GM23248 (cell line): ENCODE measurements around the gene ZNF112. TPM values are rescaled to one million over a fixed set of nuclear protein-coding genes. Genes with fewer than 3 reads are reported as not detected.
"Not testable (repeated sequence)": the region's sequence is repeated elsewhere in the genome, so short reads cannot be mapped to it uniquely, and the experiment has no call there.

ENCODE experiments used
- DNase-seq: peaks from one replicate; pipeline ENCODE4 v3.0.0-alpha.2; 2015
- H2AFZ ChIP-seq: fragments of 200-600 bp; sonication (generic); 2 replicates; pipeline ENCODE4 v1.6.1; 2016; ENCODE audit warnings: antibody characterized with exemption
- H3F3A ChIP-seq: fragments of 200-600 bp; sonication (generic); 2 replicates; pipeline ENCODE4 v1.6.1; 2016; ENCODE audit warnings: mild to moderate bottlenecking, antibody characterized with exemption, mixed run types; ENCODE audit not compliant: insufficient read depth
- H3K27ac ChIP-seq: fragments of 200-600 bp; sonication (generic); 2 replicates; pipeline ENCODE4 v1.5.1; 2016; ENCODE audit warnings: mild to moderate bottlenecking
- H3K27me3 ChIP-seq: fragments of 200-600 bp; sonication (generic); replicated peaks from 2 replicates; pipeline ENCODE4 v1.6.1; 2016; ENCODE audit warnings: mild to moderate bottlenecking; ENCODE audit not compliant: insufficient read depth
- H3K36me3 ChIP-seq: fragments of 200-600 bp; sonication (generic); 2 replicates; pipeline ENCODE4 v1.6.1; 2016; ENCODE audit warnings: low read depth, mild to moderate bottlenecking
- H3K4me1 ChIP-seq: fragments of 200-600 bp; sonication (generic); 2 replicates; pipeline ENCODE4 v1.6.1; 2016; ENCODE audit warnings: mild to moderate bottlenecking; ENCODE audit not compliant: insufficient read depth
- H3K4me2 ChIP-seq: fragments of 200-600 bp; sonication (generic); one replicate; pipeline ENCODE4 v1.6.1; 2016; ENCODE audit warnings: mild to moderate bottlenecking; ENCODE audit not compliant: unreplicated experiment
- H3K4me3 ChIP-seq: fragments of 200-600 bp; sonication (generic); 2 replicates; pipeline ENCODE4 v1.5.1; 2016; ENCODE audit warnings: mild to moderate bottlenecking
- H3K79me2 ChIP-seq: fragments of 200-600 bp; sonication (generic); 2 replicates; pipeline ENCODE4 v1.6.1; 2016; ENCODE audit warnings: mild to moderate bottlenecking; ENCODE audit not compliant: insufficient read depth
- H3K9ac ChIP-seq: fragments of 200-600 bp; sonication (generic); 2 replicates; pipeline ENCODE4 v1.6.1; 2016; ENCODE audit warnings: mild to moderate bottlenecking
- H3K9me2 ChIP-seq: fragments of 200-600 bp; sonication (generic); 2 replicates; pipeline ENCODE4 v1.6.1; 2016; ENCODE audit warnings: mixed run types, mild to moderate bottlenecking, moderate library complexity; ENCODE audit not compliant: insufficient read depth
- H3K9me3 ChIP-seq: fragments of 200-600 bp; sonication (generic); one replicate; pipeline ENCODE4 v1.6.1; 2017; ENCODE audit warnings: low read depth
- H4K20me1 ChIP-seq: fragments of 200-600 bp; sonication (generic); 2 replicates; pipeline ENCODE4 v1.6.0; 2016; ENCODE audit not compliant: insufficient read depth
- EZH2 ChIP-seq: fragments of 200-600 bp; sonication (generic); IDR thresholded peaks from 2 replicates; pipeline ENCODE4 v1.6.1; 2018; ENCODE audit warnings: antibody characterized with exemption, mild to moderate bottlenecking; ENCODE audit not compliant: insufficient read depth, poor library complexity, severe bottlenecking
- EZH2phosphoT487 ChIP-seq: fragments of 200-600 bp; sonication (generic); IDR thresholded peaks from 2 replicates; pipeline ENCODE4 v1.6.1; 2018; ENCODE audit warnings: antibody characterized with exemption, moderate library complexity, mild to moderate bottlenecking, low read depth; ENCODE audit not compliant: insufficient read depth
- WGBS, 2 experiments: methylation state at CpG; one replicate each; pipeline ENCODE4 v1.1.6; 2015 to 2017; ENCODE audit warnings: low lambda C conversion rate in 2 of 2, low coverage in 1 of 2; ENCODE audit errors: missing lambda C conversion rate in 2 of 2; 5-methylcytosine and 5-hydroxymethylcytosine counted together
- in situ Hi-C: fragments of 300-500 bp; cut with MboI; formaldehyde crosslinking; loops from 2 replicates; pipeline ENCODE4 v1.15.0; 2020
- polyA plus RNA-seq: library from polyadenylated mRNA; unstranded; fragments of >200 nt; fragmentation: Nextera tagmentation; extraction: Ambion mirVana; gene quantifications from 2 replicates; pipeline ENCODE4 v1.2.1, GENCODE V29; 2016
- total RNA-seq: library from RNA; depleted of rRNA; stranded (reverse); fragments of >200 nt; shearing (Covaris generic); gene quantifications from 2 replicates; pipeline ENCODE4 v1.2.3, GENCODE V29; 2014

The ZNF112 gene
- total and polyA plus RNA-seq, 2 experiments from 2014 or later = 5.6 TPM

DNA sequence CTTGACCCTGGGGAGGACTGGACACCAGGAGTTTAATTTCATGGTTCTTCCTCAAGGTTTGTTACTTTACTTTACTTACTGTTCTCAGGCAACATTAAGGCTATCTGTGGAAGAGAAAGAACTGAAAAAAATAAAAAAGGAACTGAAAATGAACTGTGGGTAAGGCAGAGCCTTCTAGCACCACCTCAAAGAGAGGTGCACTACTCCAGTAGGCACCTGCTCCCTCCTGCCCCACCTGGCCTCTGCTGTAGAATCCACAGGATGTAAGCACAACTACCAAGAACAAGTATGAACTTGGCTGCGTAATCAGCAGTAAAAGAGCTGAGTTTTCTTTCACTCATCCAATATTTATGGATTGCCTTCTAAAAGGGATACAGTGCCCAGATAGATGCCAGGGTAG lies 12.2 kb downstream of the ZNF112 start:
- no peak for DNase-seq

DNA sequence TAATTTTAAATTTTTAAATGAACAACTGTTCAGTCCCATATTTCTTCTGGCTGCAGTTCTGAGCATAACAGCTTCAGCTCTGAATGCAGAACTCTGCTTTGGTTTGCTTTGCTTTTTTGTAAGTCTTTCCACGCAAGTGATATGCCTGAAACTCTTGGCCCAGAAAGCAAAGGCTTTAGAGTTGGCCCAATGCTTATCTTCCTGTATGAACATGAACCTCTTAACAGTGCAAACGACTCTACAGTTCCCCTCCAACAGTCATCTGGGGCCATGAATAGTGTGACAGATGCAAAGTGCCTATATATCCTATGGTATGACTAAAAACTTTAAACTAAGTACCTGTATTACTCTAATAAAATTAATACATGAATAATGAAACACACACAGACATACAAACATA lies 14.7 kb downstream of the ZNF112 start:
- WGBS, 2 experiments = 97 to 98% methylated on average over 2 of the region's 2 CpGs
- H3K27me3 ChIP-seq = no peaks in the 10 kb centered on the region
- H4K20me1 ChIP-seq = no peaks in the 10 kb centered on the region
- in situ Hi-C loops = no loop called here
- H2AFZ ChIP-seq = no peak overlapping the region
- no peak for DNase-seq
- no peak overlapping the region for H3K9ac ChIP-seq
- no peaks in the 10 kb centered on the region for H3F3A ChIP-seq
- TF ChIP-seq EZH2 (no peak), EZH2phosphoT487 (no peak)
- H3K79me2 ChIP-seq = peaks cover 32% of the 10 kb centered on the region
- H3K4me3 ChIP-seq = no peak overlapping the region
- H3K27ac ChIP-seq = no peak overlapping the region
- H3K9me2 ChIP-seq = no peaks in the 10 kb centered on the region
- H3K4me1 ChIP-seq = no peaks in the 10 kb centered on the region
- no peak overlapping the region for H3K4me2 ChIP-seq
- H3K36me3 ChIP-seq = peaks cover 12% of the 10 kb centered on the region
- H3K9me3 ChIP-seq = no peaks in the 10 kb centered on the region

More for the DNA sequence above, 12.2 kb downstream of the ZNF112 start:
- no peaks in the 10 kb centered on the region for H4K20me1 ChIP-seq
- in situ Hi-C loops = no loop called here
- no peak overlapping the region for H3K4me3 ChIP-seq
- H3K79me2 ChIP-seq = peaks cover 57% of the 10 kb centered on the region
- H3K27me3 ChIP-seq = no peaks in the 10 kb centered on the region
- no peaks in the 10 kb centered on the region for H3K9me2 ChIP-seq
- no peak overlapping the region for H2AFZ ChIP-seq
- no peak overlapping the region for H3K9ac ChIP-seq
- no peak overlapping the region for H3K27ac ChIP-seq
- H3K4me2 ChIP-seq = no peak overlapping the region
- 0% methylated on average over 1 of the region's 1 CpG for WGBS, 2 experiments
- no peaks in the 10 kb centered on the region for H3K9me3 ChIP-seq
- TF ChIP-seq EZH2 (no peak), EZH2phosphoT487 (no peak)
- H3K4me1 ChIP-seq = no peaks in the 10 kb centered on the region
- peaks cover 4% of the 10 kb centered on the region; the same call in 1 of the 2 replicates for H3K36me3 ChIP-seq
- H3F3A ChIP-seq = no peaks in the 10 kb centered on the region

DNA sequence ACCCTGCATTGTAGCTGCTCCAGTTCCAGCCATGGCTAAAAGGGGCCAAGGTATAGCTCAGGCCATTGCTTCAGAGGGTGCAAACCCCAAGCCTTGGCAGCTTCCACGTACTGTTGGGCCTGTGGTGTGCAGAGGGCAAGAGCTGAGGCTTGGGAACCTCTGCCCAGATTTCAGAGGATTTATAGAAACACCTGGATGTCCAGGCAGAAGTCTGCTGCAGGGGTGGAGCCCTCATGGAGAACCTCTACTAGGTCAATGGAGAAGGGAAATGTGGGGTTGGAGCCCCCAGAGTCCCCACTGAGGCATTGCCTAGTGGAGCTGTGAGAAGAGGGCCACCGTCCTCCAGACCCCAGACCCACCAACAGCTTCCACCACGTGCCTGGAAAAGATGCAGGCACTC lies 21.8 kb downstream of the ZNF112 start:
- H3K27me3 ChIP-seq, H3K4me1 ChIP-seq, H3K27ac ChIP-seq, DNase-seq, H3K9me2 ChIP-seq, H3K9me3 ChIP-seq, H2AFZ ChIP-seq, H3F3A ChIP-seq, H3K79me2 ChIP-seq, H3K4me3 ChIP-seq, in situ Hi-C loops, H4K20me1 ChIP-seq, H3K9ac ChIP-seq, H3K4me2 ChIP-seq: not testable (repeated sequence)
- H3K36me3 ChIP-seq = peaks cover 65% of the 10 kb centered on the region
- WGBS, 2 experiments = 63 to 67% methylated on average over 3 of the region's 3 CpGs

DNA sequence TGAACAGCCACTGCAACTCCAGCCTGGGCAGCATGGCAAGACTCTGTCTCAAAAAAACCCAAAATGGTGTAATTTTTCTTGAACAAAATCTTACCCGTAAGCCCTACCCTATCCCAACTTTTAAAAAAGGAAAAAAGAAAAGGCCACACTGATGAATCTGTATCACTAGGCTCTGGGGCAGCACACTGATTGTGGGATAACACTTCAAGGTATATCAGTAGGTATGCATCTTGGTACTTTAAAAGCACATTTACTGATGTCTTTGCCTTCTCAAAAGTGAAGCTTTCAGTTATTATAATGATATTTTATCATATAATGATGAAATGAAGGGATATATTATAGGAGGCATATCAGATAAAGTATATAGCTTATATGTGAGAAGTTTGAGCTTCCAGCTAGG lies 24.3 kb downstream of the ZNF112 start:
- no peak for DNase-seq
- Histone ChIP-seq H4K20me1 (no peaks in the 10 kb centered on the region), H3K36me3 (peaks cover 83% of the 10 kb centered on the region), H3K9me2 (no peaks in the 10 kb centered on the region), H3F3A (no peaks in the 10 kb centered on the region), H3K4me3 (no peak overlapping the region), H3K4me1 (no peaks in the 10 kb centered on the region), H3K4me2 (no peak overlapping the region), H3K27me3 (no peaks in the 10 kb centered on the region), H3K27ac (no peak overlapping the region), H3K9ac (no peak overlapping the region), H3K79me2 (no peaks in the 10 kb centered on the region), H2AFZ (no peak overlapping the region), H3K9me3 (no peaks in the 10 kb centered on the region)
- no peak for TF ChIP-seq EZH2
- TF ChIP-seq EZH2phosphoT487 = no peak
- 94 to 100% methylated on average over 1 of the region's 1 CpG for WGBS, 2 experiments
- in situ Hi-C loops = no loop called here

DNA sequence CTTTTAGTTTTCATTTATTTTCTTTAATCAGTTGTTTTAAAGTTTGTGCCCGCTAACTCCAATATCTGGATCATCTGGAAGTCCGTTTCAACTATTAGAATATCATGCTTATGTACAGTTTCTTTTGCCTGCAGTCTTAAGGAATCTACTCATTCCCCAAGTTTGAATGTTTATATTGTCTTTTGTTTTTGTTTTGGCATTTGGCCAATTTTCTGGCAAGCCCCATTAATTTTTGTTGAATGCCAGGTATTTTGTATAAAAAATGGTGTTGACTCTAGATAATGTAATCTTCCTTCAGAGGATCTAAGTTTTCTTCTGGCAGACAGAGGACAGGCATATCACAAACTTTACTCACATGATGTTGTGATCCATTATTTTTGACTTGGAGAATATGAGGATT lies 40.6 kb downstream of the ZNF112 start:
- no peak overlapping the region for H3K4me2 ChIP-seq
- no peak for DNase-seq
- no peaks in the 10 kb centered on the region for H4K20me1 ChIP-seq
- in situ Hi-C loops = no loop called here
- H3K4me3 ChIP-seq = no peak overlapping the region
- WGBS, 2 experiments = 98% methylated on average over 2 of the region's 2 CpGs
- no peaks in the 10 kb centered on the region for H3K27me3 ChIP-seq
- no peak overlapping the region for H3K27ac ChIP-seq
- H2AFZ ChIP-seq = no peak overlapping the region
- no peaks in the 10 kb centered on the region for H3K36me3 ChIP-seq
- TF ChIP-seq EZH2phosphoT487 (no peak), EZH2 (no peak)
- no peaks in the 10 kb centered on the region for H3K79me2 ChIP-seq
- H3K9me2 ChIP-seq = no peaks in the 10 kb centered on the region
- H3K9me3 ChIP-seq = peaks cover 4% of the 10 kb centered on the region
- no peaks in the 10 kb centered on the region for H3K4me1 ChIP-seq
- H3K9ac ChIP-seq = no peak overlapping the region
- H3F3A ChIP-seq = no peaks in the 10 kb centered on the region
